Smooth muscle cell (in vitro differentiated cells): ENCODE measurements around the gene TMEM208. TPM values are rescaled to one million over a fixed set of nuclear protein-coding genes. Genes with fewer than 3 reads are reported as not detected.

Experiments used
- DNase-seq: peaks from one replicate; lab custom pipeline; 2025; ENCODE audit not compliant: unreplicated experiment; lab: John Stamatoyannopoulos, UW
- H2AFZ ChIP-seq: fragments of 200-600 bp; sonication (generic); 2 replicates; pipeline ENCODE4 v1.6.0; 2016; ENCODE audit warnings: antibody characterized with exemption, low read depth, mild to moderate bottlenecking
- H3F3A ChIP-seq: fragments of 200-600 bp; sonication (generic); 2 replicates; pipeline ENCODE4 v1.6.0; 2017; ENCODE audit warnings: antibody characterized with exemption, low read depth
- H3K27ac ChIP-seq: fragments of 200-600 bp; sonication (generic); 2 replicates; pipeline ENCODE4 v1.5.1; 2016; ENCODE audit warnings: low read depth, mild to moderate bottlenecking
- H3K27me3 ChIP-seq: fragments of 200-600 bp; sonication (generic); 2 replicates; pipeline ENCODE4 v1.6.1; 2016; ENCODE audit warnings: low read depth, mild to moderate bottlenecking
- H3K36me3 ChIP-seq: fragments of 200-600 bp; sonication (generic); 2 replicates; pipeline ENCODE4 v1.5.1; 2016; ENCODE audit warnings: low read depth
- H3K4me1 ChIP-seq: fragments of 200-600 bp; sonication (generic); 2 replicates; pipeline ENCODE4 v1.5.1; 2016; ENCODE audit warnings: low read depth
- H3K4me2 ChIP-seq: fragments of 200-600 bp; sonication (generic); 2 replicates; pipeline ENCODE4 v1.6.0; 2016; ENCODE audit warnings: mild to moderate bottlenecking
- H3K4me3 ChIP-seq: fragments of 200-600 bp; sonication (generic); 2 replicates; pipeline ENCODE4 v1.5.1; 2016; ENCODE audit warnings: mild to moderate bottlenecking
- H3K79me2 ChIP-seq: fragments of 200-600 bp; sonication (generic); 2 replicates; pipeline ENCODE4 v1.6.0; 2016; ENCODE audit warnings: low read depth, mild to moderate bottlenecking
- H3K9ac ChIP-seq: fragments of 200-600 bp; sonication (generic); 2 replicates; pipeline ENCODE4 v1.6.0; 2016; ENCODE audit warnings: low read depth
- H3K9me3 ChIP-seq: fragments of 200-600 bp; sonication (generic); replicated peaks from 2 replicates; pipeline ENCODE4 v1.5.1; 2016; ENCODE audit warnings: low read depth
- H4K20me1 ChIP-seq: fragments of 200-600 bp; sonication (generic); 2 replicates; pipeline ENCODE4 v1.6.0; 2016; ENCODE audit warnings: low read depth
- CTCF ChIP-seq: fragments of 200-600 bp; sonication (generic); IDR thresholded peaks from 2 replicates; pipeline ENCODE4 v1.5.1; 2017; ENCODE audit warnings: borderline replicate concordance, mild to moderate bottlenecking, antibody characterized with exemption; ENCODE audit not compliant: insufficient read depth, poor library complexity, severe bottlenecking
- WGBS: methylation state at CpG from one replicate; pipeline ENCODE4 v1.1.7; 2016; ENCODE audit warnings: low lambda C conversion rate; 5-methylcytosine and 5-hydroxymethylcytosine counted together
- polyA plus RNA-seq: library from polyadenylated mRNA; unstranded; fragments of >200 nt; fragmentation: Nextera tagmentation; extraction: Ambion mirVana; gene quantifications from 2 replicates; pipeline ENCODE4 v1.2.1, GENCODE V29; 2016
- total RNA-seq: library from RNA; depleted of rRNA; stranded (reverse); fragments of >200 nt; gene quantifications from 2 replicates; pipeline ENCODE4 v1.2.3, GENCODE V29; 2014

The TMEM208 gene
- total and polyA plus RNA-seq, 2 experiments from 2014 or later, result 45.4 to 171 TPM

- peaks cover 39% of the 10 kb centered on the region for H3K4me1 ChIP-seq
- no peaks in the 10 kb centered on the region for H3K27me3 ChIP-seq
- WGBS, result 11% methylated on average over 5 of the region's 5 CpGs
- no peaks in the 10 kb centered on the region for H3K36me3 ChIP-seq
- H2AFZ ChIP-seq, result no peak overlapping the region
- peaks cover 66% of the 10 kb centered on the region for H3F3A ChIP-seq
- peak overlapping the region; percentile 97 for H3K27ac ChIP-seq
- DNase-seq, result peak; percentile 35
- no peak for TF ChIP-seq CTCF
- H3K79me2 ChIP-seq, result peaks cover 20% of the 10 kb centered on the region
- H3K9ac ChIP-seq, result peak overlapping the region; percentile 79
- no peak overlapping the region for H3K4me3 ChIP-seq
- H3K4me2 ChIP-seq, result peak overlapping the region; percentile 99
- no peaks in the 10 kb centered on the region for H3K9me3 ChIP-seq
- H4K20me1 ChIP-seq, result no peaks in the 10 kb centered on the region
Observed at GRCh38 chr16:67244387-67245185, 17.7 kb downstream of the TMEM208 start.

GRCh38 chr16:67245186-67245585 lies 18.3 kb downstream of the TMEM208 start:
- H3K27me3 ChIP-seq, result no peaks in the 10 kb centered on the region
- H3F3A ChIP-seq, result peaks cover 60% of the 10 kb centered on the region
- H3K36me3 ChIP-seq, result no peaks in the 10 kb centered on the region
- peak overlapping the region; percentile 71 for H3K4me3 ChIP-seq
- 78% methylated on average over 4 of the region's 4 CpGs for WGBS
- no peaks in the 10 kb centered on the region for H4K20me1 ChIP-seq
- peaks cover 39% of the 10 kb centered on the region for H3K4me1 ChIP-seq
- peak overlapping the region; percentile 99 for H3K4me2 ChIP-seq
- peaks cover 20% of the 10 kb centered on the region for H3K79me2 ChIP-seq
- no peak for DNase-seq
- H2AFZ ChIP-seq, result no peak overlapping the region
- no peaks in the 10 kb centered on the region for H3K9me3 ChIP-seq
- TF ChIP-seq CTCF, result no peak
- H3K9ac ChIP-seq, result peak overlapping the region; percentile 64
- peak overlapping the region; percentile 97 for H3K27ac ChIP-seq

- Histone ChIP-seq H3K9me3 (no peaks in the 10 kb centered on the region), H4K20me1 (no peaks in the 10 kb centered on the region), H3K9ac (peak overlapping the region; percentile 41), H3K4me2 (peak overlapping the region; percentile 99), H3F3A (peaks cover 55% of the 10 kb centered on the region), H3K27ac (peak overlapping the region; percentile 97), H3K36me3 (no peaks in the 10 kb centered on the region), H2AFZ (no peak overlapping the region), H3K4me1 (peaks cover 37% of the 10 kb centered on the region), H3K27me3 (no peaks in the 10 kb centered on the region), H3K79me2 (peaks cover 20% of the 10 kb centered on the region), H3K4me3 (peak overlapping the region; percentile 71)
- no peak for TF ChIP-seq CTCF
- WGBS, result 13% methylated on average over 8 of the region's 8 CpGs
- no peak for DNase-seq
Observed at GRCh38 chr16:67245674-67246080, 18.7 kb downstream of the TMEM208 start.
